ENCODE data around the gene PLG. TPM values are rescaled to one million over a fixed set of nuclear protein-coding genes. Genes with fewer than 3 reads are reported as not detected.
A peak's percentile ranks its signal among the peaks of the same experiment; 100 is the strongest.
"Not testable (repeated sequence)": the region's sequence is repeated elsewhere in the genome, so short reads cannot be mapped to it uniquely, and the experiment has no call there.

PLG gene
- total RNA-seq, 2 experiments from 2014 or later = not detected

GRCh38 chr6:160788126-160788525 lies 86.1 kb downstream of the PLG start:
- intact Hi-C loops (cut with micrococcal nuclease) = not testable (repeated sequence)

GRCh38 chr6:160788806-160789205 lies 86.8 kb downstream of the PLG start:
- H3K9me3 Mint-ChIP-seq = peaks cover 2% of the 10 kb centered on the region
- peaks cover 7% of the 10 kb centered on the region for H3K27me3 Mint-ChIP-seq
- no peaks in the 10 kb centered on the region for H3K36me3 Mint-ChIP-seq
- H3K27ac Mint-ChIP-seq = peak overlapping the region; percentile 13
- H3K4me1 Mint-ChIP-seq (ENCODE audit: low read depth) = peaks cover 8% of the 10 kb centered on the region
- POLR2A ChIA-PET = no interaction called here
- CTCF ChIA-PET = no interaction called here
- H3K4me3 Mint-ChIP-seq = no peak overlapping the region
- intact Hi-C loops (cut with micrococcal nuclease) = no loop called here
- no peak for DNase-seq

More at GRCh38 chr6:160788126-160788525, 86.1 kb downstream of the PLG start:
- H3K36me3 Mint-ChIP-seq; H3K4me3 Mint-ChIP-seq; H3K27me3 Mint-ChIP-seq; POLR2A ChIA-PET; DNase-seq; CTCF ChIA-PET; H3K4me1 Mint-ChIP-seq (ENCODE audit: low read depth); H3K9me3 Mint-ChIP-seq; H3K27ac Mint-ChIP-seq: not testable (repeated sequence)

GRCh38 chr6:160789263-160790027 lies 87.4 kb downstream of the PLG start:
- DNase-seq = peak; percentile 26
- Mint-ChIP-seq H3K4me1 (ENCODE audit: low read depth) (peaks cover 8% of the 10 kb centered on the region), H3K36me3 (no peaks in the 10 kb centered on the region), H3K9me3 (peaks cover 2% of the 10 kb centered on the region), H3K27ac (no peak overlapping the region), H3K27me3 (peaks cover 7% of the 10 kb centered on the region), H3K4me3 (no peak overlapping the region)
- intact Hi-C loops (cut with micrococcal nuclease) = no loop called here
- ChIA-PET POLR2A (no interaction called here), CTCF (no interaction called here)

GRCh38 chr6:160790028-160790792 lies 88.2 kb downstream of the PLG start:
- Mint-ChIP-seq H3K4me3 (no peak overlapping the region), H3K9me3 (peaks cover 2% of the 10 kb centered on the region), H3K36me3 (no peaks in the 10 kb centered on the region), H3K4me1 (ENCODE audit: low read depth) (peaks cover 8% of the 10 kb centered on the region), H3K27ac (peak overlapping the region; percentile 6), H3K27me3 (peaks cover 7% of the 10 kb centered on the region)
- ChIA-PET POLR2A (no interaction called here), CTCF (no interaction called here)
- DNase-seq = no peak
- intact Hi-C loops (cut with micrococcal nuclease) = no loop called here

GRCh38 chr6:160791459-160791858 lies 89.4 kb downstream of the PLG start:
- H3K36me3 Mint-ChIP-seq = no peaks in the 10 kb centered on the region
- peaks cover 7% of the 10 kb centered on the region for H3K27me3 Mint-ChIP-seq
- ChIA-PET CTCF (no interaction called here), POLR2A (no interaction called here)
- H3K4me1 Mint-ChIP-seq (ENCODE audit: low read depth) = peaks cover 8% of the 10 kb centered on the region
- peaks cover 2% of the 10 kb centered on the region for H3K9me3 Mint-ChIP-seq
- no peak overlapping the region for H3K27ac Mint-ChIP-seq
- no peak for DNase-seq
- no peak overlapping the region for H3K4me3 Mint-ChIP-seq
- intact Hi-C loops (cut with micrococcal nuclease) = no loop called here

- no peak overlapping the region for H3K4me3 Mint-ChIP-seq
- no peak overlapping the region for H3K27ac Mint-ChIP-seq
- peaks cover 7% of the 10 kb centered on the region for H3K27me3 Mint-ChIP-seq
- ChIA-PET POLR2A (no interaction called here), CTCF (no interaction called here)
- intact Hi-C loops (cut with micrococcal nuclease) = no loop called here
- H3K9me3 Mint-ChIP-seq = peaks cover 2% of the 10 kb centered on the region
- no peak for DNase-seq
- H3K4me1 Mint-ChIP-seq (ENCODE audit: low read depth) = peaks cover 8% of the 10 kb centered on the region
- no peaks in the 10 kb centered on the region for H3K36me3 Mint-ChIP-seq
These were observed 90.0 kb downstream of the PLG start for GRCh38 chr6:160791981-160792418.

GRCh38 chr6:160792708-160793107 lies 90.7 kb downstream of the PLG start:
- ChIA-PET CTCF (no interaction called here), POLR2A (no interaction called here)
- intact Hi-C loops (cut with micrococcal nuclease) = no loop called here
- H3K27ac Mint-ChIP-seq = no peak overlapping the region
- H3K4me1 Mint-ChIP-seq (ENCODE audit: low read depth) = peaks cover 8% of the 10 kb centered on the region
- no peak overlapping the region for H3K4me3 Mint-ChIP-seq
- no peak for DNase-seq
- H3K9me3 Mint-ChIP-seq = peaks cover 6% of the 10 kb centered on the region
- peaks cover 2% of the 10 kb centered on the region for H3K27me3 Mint-ChIP-seq
- no peaks in the 10 kb centered on the region for H3K36me3 Mint-ChIP-seq

- ChIA-PET CTCF (interaction anchor here (0.6 kb wide), 1 partner anchor 20 kb away, joined by 3 read pairs; no protein-coding TSS in a partner anchor), POLR2A (no interaction called here)
- no peaks in the 10 kb centered on the region for H3K36me3 Mint-ChIP-seq
- peaks cover 8% of the 10 kb centered on the region for H3K4me1 Mint-ChIP-seq (ENCODE audit: low read depth)
- intact Hi-C loops (cut with micrococcal nuclease) = no loop called here
- peaks cover 10% of the 10 kb centered on the region for H3K9me3 Mint-ChIP-seq
- DNase-seq = no peak
- no peaks in the 10 kb centered on the region for H3K27me3 Mint-ChIP-seq
- H3K27ac Mint-ChIP-seq = no peak overlapping the region
- H3K4me3 Mint-ChIP-seq = no peak overlapping the region
These were observed 91.6 kb downstream of the PLG start for GRCh38 chr6:160793652-160794051.

GRCh38 chr6:160795721-160796120 lies 93.7 kb downstream of the PLG start:
- ChIA-PET CTCF (no interaction called here), POLR2A (no interaction called here)
- H3K4me3 Mint-ChIP-seq = no peak overlapping the region
- peaks cover 2% of the 10 kb centered on the region for H3K4me1 Mint-ChIP-seq (ENCODE audit: low read depth)
- no peaks in the 10 kb centered on the region for H3K27me3 Mint-ChIP-seq
- intact Hi-C loops (cut with micrococcal nuclease) = no loop called here
- no peak overlapping the region for H3K27ac Mint-ChIP-seq
- peaks cover 20% of the 10 kb centered on the region for H3K9me3 Mint-ChIP-seq
- no peaks in the 10 kb centered on the region for H3K36me3 Mint-ChIP-seq
- DNase-seq = no peak

- Mint-ChIP-seq H3K4me3 (no peak overlapping the region), H3K9me3 (peaks cover 20% of the 10 kb centered on the region), H3K4me1 (ENCODE audit: low read depth) (no peaks in the 10 kb centered on the region), H3K27ac (no peak overlapping the region), H3K27me3 (peaks cover 7% of the 10 kb centered on the region), H3K36me3 (no peaks in the 10 kb centered on the region)
- ChIA-PET POLR2A (no interaction called here), CTCF (no interaction called here)
- intact Hi-C loops (cut with micrococcal nuclease) = no loop called here
- DNase-seq = no peak
These were observed 96.6 kb downstream of the PLG start for GRCh38 chr6:160798625-160799024.

GRCh38 chr6:160799801-160800506 lies 97.9 kb downstream of the PLG start:
- Mint-ChIP-seq H3K4me3 (no peak overlapping the region), H3K9me3 (peaks cover 20% of the 10 kb centered on the region), H3K36me3 (no peaks in the 10 kb centered on the region), H3K4me1 (ENCODE audit: low read depth) (no peaks in the 10 kb centered on the region), H3K27me3 (peaks cover 7% of the 10 kb centered on the region), H3K27ac (no peak overlapping the region)
- ChIA-PET CTCF (no interaction called here), POLR2A (no interaction called here)
- no peak for DNase-seq
- intact Hi-C loops (cut with micrococcal nuclease) = no loop called here

- ChIA-PET CTCF (no interaction called here), POLR2A (no interaction called here)
- peaks cover 7% of the 10 kb centered on the region for H3K27me3 Mint-ChIP-seq
- DNase-seq = no peak
- no peak overlapping the region for H3K27ac Mint-ChIP-seq
- H3K36me3 Mint-ChIP-seq = no peaks in the 10 kb centered on the region
- no peak overlapping the region for H3K4me3 Mint-ChIP-seq
- peaks cover 20% of the 10 kb centered on the region for H3K9me3 Mint-ChIP-seq
- intact Hi-C loops (cut with micrococcal nuclease) = no loop called here
- H3K4me1 Mint-ChIP-seq (ENCODE audit: low read depth) = no peaks in the 10 kb centered on the region
These were observed 99.4 kb downstream of the PLG start for GRCh38 chr6:160801418-160801817.

Data from activated CD4-positive, alpha-beta memory T cell treated with anti-CD3 and anti-CD28 coated beads for 36 hours (primary cell).